GM21529 (cell line): ENCODE measurements around the gene ACSM6.
A peak's percentile ranks its signal among the peaks of the same experiment; 100 is the strongest.
"Not testable (repeated sequence)": the region's sequence is repeated elsewhere in the genome, so short reads cannot be mapped to it uniquely, and the experiment has no call there.

ENCODE experiments used
- ATAC-seq: cut with Tn5 transposase; IDR thresholded peaks from one replicate; pipeline ENCODE4 v1.9.1; 2021; ENCODE audit not compliant: unreplicated experiment

Gene ACSM6

GRCh38 chr10:95193944-95194343 lies at the start of gene ACSM6:
ACSM6 (plus strand) TSS chr10:95194238; CDS start chr10:95194486, 248 bp downstream.
- no peak for ATAC-seq

- ATAC-seq, result no peak
Observed at GRCh38 chr10:95168694-95169093, 25.3 kb upstream of the ACSM6 start.

- no peak for ATAC-seq
Observed at GRCh38 chr10:95169522-95169921, 24.5 kb upstream of the ACSM6 start.

- ATAC-seq, result no peak
Observed at GRCh38 chr10:95170790-95171189, 23.2 kb upstream of the ACSM6 start.

GRCh38 chr10:95171336-95171735 lies 22.7 kb upstream of the ACSM6 start:
- ATAC-seq, result no peak

GRCh38 chr10:95172851-95173250 lies 21.2 kb upstream of the ACSM6 start:
- ATAC-seq, result no peak

- no peak for ATAC-seq
Observed at GRCh38 chr10:95176101-95176500, 17.9 kb upstream of the ACSM6 start.

GRCh38 chr10:95177429-95177828 lies 16.6 kb upstream of the ACSM6 start:
- no peak for ATAC-seq

GRCh38 chr10:95178266-95178665 lies 15.8 kb upstream of the ACSM6 start:
- ATAC-seq, result no peak

- no peak for ATAC-seq
Observed at GRCh38 chr10:95178797-95179196, 15.2 kb upstream of the ACSM6 start.

GRCh38 chr10:95181726-95182125 lies 12.3 kb upstream of the ACSM6 start:
- no peak for ATAC-seq

- peak; percentile 98 for ATAC-seq
Observed at GRCh38 chr10:95183271-95184230, 10.5 kb upstream of the ACSM6 start.

- ATAC-seq, result no peak
Observed at GRCh38 chr10:95187617-95188016, 6.4 kb upstream of the ACSM6 start.

- no peak for ATAC-seq
Observed at GRCh38 chr10:95188593-95188992, 5.4 kb upstream of the ACSM6 start.

GRCh38 chr10:95196046-95196445 lies 2.0 kb downstream of the ACSM6 start:
- ATAC-seq, result no peak

GRCh38 chr10:95201736-95202135 lies 7.7 kb downstream of the ACSM6 start:
- no peak for ATAC-seq

- not testable (repeated sequence) for ATAC-seq
Observed at GRCh38 chr10:95202865-95203264, 8.8 kb downstream of the ACSM6 start.

- ATAC-seq, result no peak
Observed at GRCh38 chr10:95208702-95209391, 14.8 kb downstream of the ACSM6 start.

GRCh38 chr10:95209509-95210127 lies 15.6 kb downstream of the ACSM6 start:
- no peak for ATAC-seq

- ATAC-seq, result no peak
Observed at GRCh38 chr10:95211606-95212279, 17.7 kb downstream of the ACSM6 start.

GRCh38 chr10:95214369-95214768 lies 20.3 kb downstream of the ACSM6 start:
- ATAC-seq, result no peak
